ENCODE measurements around the gene FTO.

DNA sequence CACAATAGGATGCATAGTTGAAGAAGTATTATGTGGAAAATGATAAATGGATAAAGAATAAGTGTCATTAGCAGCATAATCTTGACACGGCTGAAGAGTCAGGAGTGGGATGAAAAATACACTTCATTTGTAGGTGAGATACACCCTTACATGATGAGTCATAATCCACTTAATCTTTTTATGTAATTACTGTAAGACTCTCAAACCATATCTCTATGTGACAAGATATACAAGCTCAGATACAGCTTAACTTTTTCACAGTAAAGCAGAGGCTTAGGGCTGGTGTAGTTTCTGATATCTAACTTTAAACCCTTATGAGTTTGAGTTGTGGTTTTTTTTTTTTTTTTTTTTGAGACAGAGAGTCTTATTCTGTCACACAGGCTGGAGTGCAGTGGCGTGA, 101.2 kb downstream of the FTO start:
- TF ChIP-seq, protein P1, sequence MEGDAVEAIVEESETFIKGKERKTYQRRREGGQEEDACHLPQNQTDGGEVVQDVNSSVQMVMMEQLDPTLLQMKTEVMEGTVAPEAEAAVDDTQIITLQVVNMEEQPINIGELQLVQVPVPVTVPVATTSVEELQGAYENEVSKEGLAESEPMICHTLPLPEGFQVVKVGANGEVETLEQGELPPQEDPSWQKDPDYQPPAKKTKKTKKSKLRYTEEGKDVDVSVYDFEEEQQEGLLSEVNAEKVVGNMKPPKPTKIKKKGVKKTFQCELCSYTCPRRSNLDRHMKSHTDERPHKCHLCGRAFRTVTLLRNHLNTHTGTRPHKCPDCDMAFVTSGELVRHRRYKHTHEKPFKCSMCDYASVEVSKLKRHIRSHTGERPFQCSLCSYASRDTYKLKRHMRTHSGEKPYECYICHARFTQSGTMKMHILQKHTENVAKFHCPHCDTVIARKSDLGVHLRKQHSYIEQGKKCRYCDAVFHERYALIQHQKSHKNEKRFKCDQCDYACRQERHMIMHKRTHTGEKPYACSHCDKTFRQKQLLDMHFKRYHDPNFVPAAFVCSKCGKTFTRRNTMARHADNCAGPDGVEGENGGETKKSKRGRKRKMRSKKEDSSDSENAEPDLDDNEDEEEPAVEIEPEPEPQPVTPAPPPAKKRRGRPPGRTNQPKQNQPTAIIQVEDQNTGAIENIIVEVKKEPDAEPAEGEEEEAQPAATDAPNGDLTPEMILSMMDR (IDR thresholded peaks at IDR 0.05; ENCODE audit: low read length) = no peak
- TF ChIP-seq EZH2 (optimal IDR thresholded peaks at IDR 0.05; ENCODE audit: low read depth, low read length) (no peak), EZH2phosphoT487 (IDR thresholded peaks at IDR 0.05; ENCODE audit: low read length) (no peak)
